GM19025 (cell line): Measurements from ENCODE around the gene ARHGAP20.

ENCODE experiments used
- ATAC-seq: cut with Tn5 transposase; IDR thresholded peaks from one replicate; pipeline ENCODE4 v1.9.1; 2021; ENCODE audit warnings: mild to moderate bottlenecking, low read depth, moderate library complexity; ENCODE audit not compliant: unreplicated experiment

ARHGAP20 gene

GRCh38 chr11:110720431-110721275 lies 8.4 kb upstream of the ARHGAP20 start:
- no peak for ATAC-seq

- no peak for ATAC-seq
Observed at GRCh38 chr11:110716361-110716760, 4.1 kb upstream of the ARHGAP20 start.

GRCh38 chr11:110715541-110715940 lies 3.3 kb upstream of the ARHGAP20 start:
- ATAC-seq = no peak

- ATAC-seq = no peak
Observed at GRCh38 chr11:110713449-110713776, 1.2 kb upstream of the ARHGAP20 start.

GRCh38 chr11:110712659-110713448 lies 617 bp upstream of the ARHGAP20 start:
- ATAC-seq = no peak

- no peak for ATAC-seq
Observed at GRCh38 chr11:110711448-110711775, 825 bp downstream of the ARHGAP20 start.

- no peak for ATAC-seq
Observed at GRCh38 chr11:110710628-110711381, 1.4 kb downstream of the ARHGAP20 start.

- ATAC-seq = no peak
Observed at GRCh38 chr11:110704210-110704864, 7.9 kb downstream of the ARHGAP20 start.

GRCh38 chr11:110691926-110692325 lies 20.3 kb downstream of the ARHGAP20 start:
- no peak for ATAC-seq

- ATAC-seq = no peak
Observed at GRCh38 chr11:110689306-110689705, 22.9 kb downstream of the ARHGAP20 start.

GRCh38 chr11:110679323-110679975 lies 32.8 kb downstream of the ARHGAP20 start:
- no peak for ATAC-seq

- no peak for ATAC-seq
Observed at GRCh38 chr11:110675548-110675947, 36.7 kb downstream of the ARHGAP20 start.

GRCh38 chr11:110665689-110666465 lies 46.4 kb downstream of the ARHGAP20 start:
- no peak for ATAC-seq

GRCh38 chr11:110655967-110656366 lies 56.3 kb downstream of the ARHGAP20 start:
- ATAC-seq = no peak

- no peak for ATAC-seq
Observed at GRCh38 chr11:110654456-110654855, 57.8 kb downstream of the ARHGAP20 start.

GRCh38 chr11:110645253-110645652 lies 67.0 kb downstream of the ARHGAP20 start:
- ATAC-seq = no peak

GRCh38 chr11:110634370-110634769 lies 77.9 kb downstream of the ARHGAP20 start:
- no peak for ATAC-seq

- no peak for ATAC-seq
Observed at GRCh38 chr11:110631551-110631950, 80.7 kb downstream of the ARHGAP20 start.

- ATAC-seq = no peak
Observed at GRCh38 chr11:110629594-110629993, 82.6 kb downstream of the ARHGAP20 start.
